HG03565 (cell line): Measurements from ENCODE around the gene CDC42EP4.
"Not testable (repeated sequence)": the region's sequence is repeated elsewhere in the genome, so short reads cannot be mapped to it uniquely, and the experiment has no call there.

ENCODE experiments used
- ATAC-seq: cut with Tn5 transposase; IDR thresholded peaks from one replicate; pipeline ENCODE4 v1.9.1; 2021; ENCODE audit warnings: mild to moderate bottlenecking, moderate library complexity; ENCODE audit not compliant: unreplicated experiment

The CDC42EP4 gene

DNA sequence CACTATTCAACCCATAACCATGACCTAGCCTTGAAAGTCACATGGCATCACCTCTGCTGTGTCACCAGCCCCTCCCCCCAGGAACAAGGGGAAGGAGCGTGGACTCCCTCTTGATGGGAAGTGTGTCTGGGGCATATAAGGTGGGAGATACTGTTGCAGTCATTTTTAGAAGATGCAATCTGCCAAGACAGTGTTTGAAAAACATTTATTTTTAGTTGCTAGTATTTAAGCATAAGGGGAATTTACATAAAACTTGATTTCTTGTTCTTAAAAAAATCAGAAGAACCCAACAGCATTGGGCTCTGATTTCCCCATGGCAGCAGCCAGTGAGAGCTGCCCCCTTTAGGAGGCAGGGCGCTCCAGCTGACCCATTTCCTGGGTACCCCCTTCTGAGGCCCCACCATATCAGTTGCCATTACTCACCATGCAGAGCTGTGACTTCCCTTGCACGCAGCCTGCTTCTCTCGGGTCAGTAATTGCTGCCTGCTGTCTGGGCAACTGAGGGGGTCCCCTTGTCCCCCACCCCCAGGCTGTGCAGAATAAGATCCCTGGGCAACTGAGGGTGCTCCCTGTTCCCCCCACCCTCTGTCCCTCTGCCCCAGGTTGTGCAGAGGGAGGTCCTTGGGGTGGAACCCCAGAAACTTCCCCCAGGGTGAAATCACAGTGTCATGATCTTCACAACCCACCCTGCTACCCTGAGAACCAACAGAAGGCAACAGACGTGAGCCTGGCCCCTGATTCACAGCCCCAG, 11.8 kb upstream of the CDC42EP4 start:
- no peak for ATAC-seq

DNA sequence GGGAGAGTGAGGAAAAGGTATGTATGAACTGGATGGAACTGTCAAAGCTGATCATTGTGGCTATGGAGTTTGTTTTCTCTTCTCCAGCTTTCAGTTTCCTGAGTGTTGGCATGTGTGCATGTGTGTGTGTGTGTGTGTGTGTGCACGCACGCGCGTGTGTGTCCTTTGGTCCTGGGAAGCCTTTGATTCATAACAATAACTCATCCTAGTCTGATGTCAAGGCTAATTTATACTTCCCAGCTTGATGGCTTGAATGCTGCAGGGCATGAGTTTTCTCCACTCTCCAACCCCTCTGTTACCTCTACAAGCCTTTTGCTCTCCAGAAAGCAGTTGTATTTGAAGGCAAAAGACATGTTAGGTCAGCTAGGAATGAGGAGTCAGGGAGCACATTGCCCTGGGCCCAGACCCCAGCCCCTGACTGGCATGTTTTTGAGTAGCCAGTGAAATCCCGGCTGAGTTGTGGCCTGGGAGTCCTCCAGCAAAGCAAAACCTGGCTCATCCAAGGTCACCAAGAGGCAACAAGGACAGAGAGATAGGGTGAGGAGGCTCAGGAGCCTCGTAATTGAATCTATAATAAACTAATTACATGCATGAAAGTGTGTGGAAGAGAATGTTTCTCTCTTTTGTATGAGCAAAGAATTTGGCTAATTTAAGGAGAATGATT, 8.9 kb upstream of the CDC42EP4 start:
- ATAC-seq, result no peak

DNA sequence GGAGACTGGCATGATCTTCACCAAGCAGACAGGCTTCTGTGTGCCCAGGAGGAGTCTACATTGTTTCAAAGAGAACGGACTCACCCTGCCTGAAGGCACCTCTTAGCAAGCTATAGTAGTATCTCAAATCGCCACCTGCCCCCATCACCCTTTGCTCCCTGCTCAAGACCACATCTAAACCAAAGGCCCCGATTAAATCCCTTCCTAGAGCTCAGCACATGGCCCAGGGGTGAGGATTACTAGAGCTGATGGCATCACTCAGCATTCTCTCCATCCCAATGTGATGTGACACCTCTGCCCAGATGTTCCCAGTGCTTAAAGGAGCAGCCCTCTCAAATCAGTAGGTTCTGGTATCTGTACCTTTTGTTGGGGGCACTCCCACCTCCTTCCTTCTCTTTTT, 8.0 kb upstream of the CDC42EP4 start:
- ATAC-seq, result no peak

DNA sequence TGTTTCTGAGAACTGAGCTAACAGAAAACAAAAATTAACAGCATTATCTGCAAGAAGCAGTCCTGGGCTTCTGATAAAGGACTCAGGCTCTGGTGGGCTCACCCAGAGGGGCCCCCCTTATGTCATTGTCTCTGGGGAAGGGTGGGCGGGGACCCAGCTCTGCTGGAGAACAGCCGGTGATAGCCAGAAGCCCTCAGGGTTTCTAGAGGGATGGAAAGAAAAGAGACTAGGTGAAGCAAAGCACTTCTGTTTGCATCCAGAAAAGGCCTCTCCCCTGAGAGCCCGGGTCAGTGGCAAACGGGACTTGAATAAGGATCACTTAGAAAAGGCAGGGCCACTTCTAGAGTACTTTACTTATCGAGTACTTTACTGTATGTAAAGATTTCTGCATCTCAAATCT, 7.0 kb upstream of the CDC42EP4 start:
- no peak for ATAC-seq

DNA sequence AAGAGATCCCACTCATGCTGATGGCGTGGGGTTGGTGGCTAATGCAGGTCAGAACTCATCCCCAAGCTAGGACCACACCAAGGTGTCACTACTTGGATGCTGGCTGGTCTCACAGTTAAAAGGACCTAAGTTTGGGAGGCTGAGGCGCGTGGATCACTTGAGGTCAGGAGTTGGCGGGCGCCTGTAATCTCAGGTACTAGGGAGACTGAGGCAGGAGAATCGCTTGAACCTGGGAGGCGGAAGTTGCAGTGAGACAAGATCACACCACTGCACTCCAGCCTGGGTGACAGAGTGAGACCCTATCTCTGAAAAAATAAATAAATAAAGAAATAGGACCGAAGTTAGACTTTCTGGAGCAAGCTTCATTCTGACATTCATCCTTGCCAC, 6.6 kb upstream of the CDC42EP4 start:
- ATAC-seq, result no peak

DNA sequence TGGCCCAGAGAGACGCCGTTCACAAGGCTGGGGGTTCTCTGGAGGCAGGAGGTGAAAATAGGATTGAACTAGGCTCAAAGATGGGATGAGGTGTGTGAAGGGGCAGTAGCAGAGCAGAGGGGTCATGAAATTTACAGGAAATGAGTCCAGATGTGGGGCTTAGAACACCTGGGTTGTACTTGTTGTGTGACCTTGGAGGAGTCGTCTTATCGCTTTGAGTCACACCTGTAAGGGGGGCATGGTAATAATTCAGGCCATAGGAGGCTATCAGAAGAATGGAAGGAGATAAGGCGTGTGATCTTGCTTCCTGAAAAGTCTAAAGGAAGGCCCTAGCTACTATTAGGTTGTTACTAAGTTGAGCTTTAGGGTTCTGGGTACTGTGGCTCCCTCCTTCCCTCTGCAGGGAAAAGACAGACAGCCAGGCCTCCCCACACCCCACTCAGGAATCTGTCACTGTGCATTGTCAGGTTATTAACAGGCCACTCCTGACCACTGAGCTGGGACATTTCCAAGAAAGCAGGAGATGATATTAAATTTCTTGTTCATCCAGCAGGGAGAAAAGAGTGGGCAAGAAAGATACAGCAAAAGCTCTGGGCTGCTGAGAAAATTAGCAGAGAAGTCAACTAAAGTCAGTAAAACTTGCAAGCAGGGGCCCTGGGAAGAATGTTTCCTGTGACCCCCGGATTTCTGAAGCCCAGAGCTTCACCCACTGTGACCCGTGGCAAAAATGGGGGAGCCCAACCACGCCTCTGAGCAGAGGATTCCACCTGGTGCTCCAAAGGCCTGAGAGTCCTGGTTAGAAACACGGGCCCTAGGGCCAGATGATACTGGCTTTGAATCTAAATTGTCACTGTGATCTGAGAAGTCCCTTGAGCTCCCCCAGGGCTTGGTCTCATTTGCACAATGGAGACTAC, 6.0 kb upstream of the CDC42EP4 start:
- no peak for ATAC-seq

DNA sequence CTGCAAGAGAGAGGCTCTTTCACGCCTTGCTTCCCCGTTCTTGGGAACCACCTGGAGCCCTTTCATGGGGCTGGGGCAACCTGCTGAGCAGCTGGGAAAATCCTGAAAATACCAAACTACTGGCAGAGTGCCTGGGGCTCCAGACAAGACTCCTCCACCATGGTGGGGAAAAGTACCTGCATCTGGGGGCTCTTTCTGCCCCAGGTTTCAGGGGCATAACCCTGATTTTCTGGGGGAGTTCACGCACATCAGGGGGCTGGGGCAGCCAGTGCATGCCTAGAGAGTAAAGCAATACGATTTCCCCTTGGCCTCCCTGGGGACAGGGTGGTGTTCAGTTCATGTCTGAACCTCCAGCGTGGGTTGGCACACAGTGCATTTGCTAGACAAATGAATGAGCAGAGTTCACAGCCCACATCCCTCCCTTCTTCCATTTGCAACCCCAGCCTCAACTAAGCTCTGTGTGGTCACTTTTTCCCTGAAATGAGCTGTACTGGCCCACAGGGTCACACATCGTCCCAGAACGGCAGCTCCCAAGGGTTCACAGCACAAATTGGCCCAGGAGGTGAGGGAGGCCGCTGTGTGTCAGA, 5.2 kb upstream of the CDC42EP4 start:
- peak; percentile 68 for ATAC-seq

DNA sequence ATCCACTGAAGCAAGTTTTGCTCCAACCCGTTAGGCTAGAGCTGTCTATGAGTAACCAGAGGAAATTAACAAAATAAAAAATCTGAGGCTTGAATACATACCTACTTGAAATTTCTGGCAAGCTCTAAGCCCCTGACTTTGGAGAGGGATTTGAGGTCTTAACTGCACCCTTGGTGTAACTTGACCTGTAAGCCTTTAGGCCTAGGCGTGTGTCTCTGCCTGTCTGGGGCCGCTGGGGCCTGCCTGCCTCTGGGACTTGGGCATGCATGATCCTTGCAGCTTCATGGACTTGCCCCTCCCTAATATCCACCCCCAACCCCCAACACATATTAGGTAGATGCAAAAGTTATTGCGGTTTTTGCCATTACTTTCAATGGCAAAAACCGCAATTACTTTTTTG, 3.7 kb upstream of the CDC42EP4 start:
- no peak for ATAC-seq

DNA sequence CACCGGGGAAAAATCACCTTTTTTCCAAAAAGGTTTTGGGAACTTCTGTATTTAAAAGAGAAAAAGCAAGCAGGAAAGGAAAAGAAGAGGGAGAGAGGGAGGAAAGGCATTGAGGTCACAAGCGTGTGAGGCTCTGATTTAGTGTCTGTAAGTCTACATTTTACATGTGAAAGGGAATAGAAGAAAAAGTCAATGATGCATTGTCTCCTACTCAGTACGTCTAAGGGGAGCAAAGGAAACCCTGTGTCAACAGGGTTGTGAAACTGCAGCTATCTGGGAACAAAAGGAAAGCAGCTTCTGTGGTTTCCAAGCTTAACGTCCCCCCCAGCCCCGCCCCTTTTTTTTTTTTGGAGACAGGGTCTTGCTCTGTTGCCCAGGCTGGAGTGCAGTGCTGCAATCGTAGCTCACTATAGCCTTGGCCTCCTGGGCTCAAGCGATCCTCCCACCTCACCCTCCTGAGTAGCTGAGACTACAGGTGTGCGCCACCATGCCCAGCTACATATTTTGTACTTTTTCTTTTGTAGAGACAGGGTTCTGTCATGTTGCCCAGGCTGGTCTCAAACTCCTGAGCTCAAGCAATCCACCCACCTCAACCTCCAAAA, 1.8 kb upstream of the CDC42EP4 start:
- ATAC-seq, result no peak

DNA sequence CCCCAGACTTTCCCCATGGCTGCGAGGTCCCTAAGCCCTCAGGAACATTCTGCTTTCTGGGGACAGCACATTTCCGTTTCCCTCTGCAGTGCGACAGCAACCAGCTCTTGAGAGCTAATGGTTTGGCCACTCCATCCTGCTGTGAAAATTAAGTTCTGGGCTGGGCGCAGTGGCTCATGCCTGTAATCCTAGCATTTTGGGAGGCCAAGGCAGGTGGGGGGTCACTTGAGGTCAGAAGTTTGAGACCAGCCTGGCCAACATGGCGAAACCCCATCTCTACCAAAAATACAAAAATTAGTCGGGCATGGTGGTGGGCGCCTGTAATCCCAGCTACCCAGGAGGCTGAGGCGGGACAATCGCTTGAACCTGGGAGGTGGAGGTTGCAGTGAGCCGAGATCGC, 1.1 kb upstream of the CDC42EP4 start:
- not testable (repeated sequence) for ATAC-seq

DNA sequence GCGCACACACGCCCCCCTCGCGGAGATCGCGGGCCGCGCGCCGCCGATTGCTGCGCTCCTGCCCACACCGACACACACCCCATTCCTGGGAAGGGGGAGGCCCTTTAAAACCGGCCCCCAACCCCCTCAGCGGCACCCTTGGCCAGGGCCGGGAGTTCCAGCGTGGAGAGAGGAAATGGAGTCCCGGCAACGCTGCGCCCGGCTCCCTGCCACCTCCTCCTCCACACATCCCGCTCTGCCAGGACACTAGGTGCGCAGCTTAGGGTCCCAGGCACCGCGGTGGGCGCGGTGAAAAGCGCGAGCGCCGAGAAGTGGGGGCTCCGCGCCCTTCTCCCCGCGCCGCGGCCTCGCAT, 397 bp downstream of the CDC42EP4 start:
- peak; percentile 2 for ATAC-seq

DNA sequence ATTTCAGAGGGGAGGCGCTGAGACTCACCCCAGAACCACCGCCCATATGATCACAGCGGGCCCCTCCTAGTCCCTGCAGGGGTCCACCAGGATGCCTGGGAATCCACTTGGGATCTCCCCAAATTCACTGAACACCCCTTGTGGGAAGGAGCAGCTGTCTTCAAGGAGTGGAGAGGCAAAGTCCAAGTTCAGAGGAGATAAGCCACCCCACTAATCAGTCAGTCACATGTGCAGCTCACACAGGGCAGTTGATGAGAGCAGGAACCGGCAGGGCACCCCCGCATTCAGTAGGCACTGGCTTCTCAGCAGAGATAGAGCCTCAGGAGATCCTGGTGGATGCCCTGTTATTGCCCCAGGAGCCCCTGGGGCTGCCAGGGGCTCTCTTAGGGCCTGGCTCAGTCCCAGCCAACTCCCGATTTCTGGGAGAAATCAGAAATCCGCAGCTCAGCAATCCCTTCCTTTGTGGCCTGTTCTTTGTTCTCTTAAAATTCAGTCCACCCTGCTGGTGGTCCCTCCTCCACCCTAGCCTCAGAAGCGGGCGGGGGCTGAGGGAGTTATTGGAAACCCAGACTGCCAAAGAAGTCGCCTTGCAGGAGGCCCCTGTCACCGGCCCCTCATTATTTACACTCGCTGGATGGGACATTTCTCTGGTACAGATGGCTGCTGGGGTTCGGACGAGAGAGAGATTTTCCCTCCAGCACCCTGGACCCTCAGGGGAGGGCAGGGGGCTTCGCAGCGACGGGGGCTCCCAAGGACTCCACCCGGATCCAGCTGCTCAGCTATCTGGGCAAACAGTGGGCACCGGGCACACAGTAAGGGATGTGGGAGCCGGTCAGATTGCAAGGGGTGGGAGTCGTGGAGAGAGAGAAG, 1.8 kb downstream of the CDC42EP4 start:
- ATAC-seq, result no peak

DNA sequence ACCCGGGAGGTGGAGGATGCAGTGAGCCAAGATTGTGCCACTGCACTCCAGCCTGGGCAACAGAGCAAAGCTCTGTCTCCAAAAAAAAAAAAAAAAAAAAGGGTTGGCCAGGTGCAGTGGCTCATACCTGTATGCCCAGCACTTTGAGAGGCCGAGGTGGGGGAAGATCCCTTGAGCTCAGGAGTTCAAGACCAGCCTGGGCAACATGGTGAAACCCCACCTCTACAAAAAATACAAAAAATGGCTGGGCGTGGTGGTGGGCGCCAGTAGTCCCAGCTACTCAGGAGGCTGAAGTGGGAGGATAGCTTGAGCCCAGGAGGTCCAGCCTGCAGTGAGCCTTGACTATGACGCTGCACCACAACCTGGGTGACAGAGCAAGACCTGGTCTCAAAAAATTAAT, 2.8 kb downstream of the CDC42EP4 start:
- not testable (repeated sequence) for ATAC-seq

DNA sequence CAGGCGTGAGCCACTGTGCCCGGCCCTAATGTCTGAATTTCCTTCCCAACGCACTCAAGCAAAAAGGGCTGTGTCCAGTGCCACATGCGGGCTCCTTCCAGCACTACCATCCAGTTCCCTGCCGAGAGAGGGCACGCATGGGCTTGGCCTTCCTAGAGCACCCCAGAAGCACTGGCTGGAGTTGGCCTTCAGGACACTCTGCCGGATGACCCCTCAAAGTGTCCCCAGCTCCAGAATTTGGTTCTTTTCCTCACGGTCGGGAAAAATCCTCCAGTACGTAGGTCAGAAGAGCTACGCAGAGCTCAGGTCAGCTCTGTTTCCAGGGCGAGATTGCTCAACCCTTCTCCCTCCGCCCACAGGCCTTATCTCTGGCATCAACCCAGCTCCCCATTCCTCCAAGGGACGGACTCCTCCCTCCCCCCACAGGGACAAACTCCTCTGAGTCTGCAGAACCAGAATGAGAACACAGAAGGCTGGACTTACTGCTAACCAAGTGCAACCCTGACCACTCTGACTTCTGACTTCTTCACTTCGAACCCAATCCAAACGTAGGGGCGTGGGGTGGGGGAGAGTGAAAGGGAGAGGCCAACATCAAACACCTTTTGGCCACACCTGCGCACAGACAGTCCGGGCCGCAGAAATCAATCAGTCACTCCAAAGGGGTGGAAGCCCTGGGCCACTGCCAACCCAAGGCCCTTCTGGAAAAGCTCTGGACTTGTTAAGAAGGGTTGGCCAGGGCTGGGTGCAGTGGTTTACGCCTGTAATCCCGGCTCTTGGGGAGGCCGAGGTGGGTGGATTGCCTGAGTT, 3.6 kb downstream of the CDC42EP4 start:
- ATAC-seq, result no peak

DNA sequence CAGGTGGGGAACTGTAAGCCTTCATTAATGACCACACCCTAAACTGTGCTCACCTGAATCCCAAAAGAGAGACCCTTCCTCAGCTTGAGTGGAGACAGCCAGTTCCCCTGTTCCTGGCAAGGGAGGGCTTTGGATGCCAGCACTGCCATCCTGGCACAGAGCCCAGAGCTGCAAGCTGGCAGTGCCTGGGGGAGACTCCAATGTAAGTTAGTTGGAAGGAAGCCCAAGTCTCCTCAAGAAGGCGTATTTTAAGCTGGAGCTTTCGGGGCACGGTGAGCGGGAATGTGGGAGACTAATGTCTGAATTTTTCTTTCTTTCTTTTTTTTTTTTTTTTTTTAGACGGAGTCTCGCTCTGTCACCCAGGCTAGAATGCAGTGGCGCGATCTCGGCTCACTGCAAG, 4.7 kb downstream of the CDC42EP4 start:
- no peak for ATAC-seq

DNA sequence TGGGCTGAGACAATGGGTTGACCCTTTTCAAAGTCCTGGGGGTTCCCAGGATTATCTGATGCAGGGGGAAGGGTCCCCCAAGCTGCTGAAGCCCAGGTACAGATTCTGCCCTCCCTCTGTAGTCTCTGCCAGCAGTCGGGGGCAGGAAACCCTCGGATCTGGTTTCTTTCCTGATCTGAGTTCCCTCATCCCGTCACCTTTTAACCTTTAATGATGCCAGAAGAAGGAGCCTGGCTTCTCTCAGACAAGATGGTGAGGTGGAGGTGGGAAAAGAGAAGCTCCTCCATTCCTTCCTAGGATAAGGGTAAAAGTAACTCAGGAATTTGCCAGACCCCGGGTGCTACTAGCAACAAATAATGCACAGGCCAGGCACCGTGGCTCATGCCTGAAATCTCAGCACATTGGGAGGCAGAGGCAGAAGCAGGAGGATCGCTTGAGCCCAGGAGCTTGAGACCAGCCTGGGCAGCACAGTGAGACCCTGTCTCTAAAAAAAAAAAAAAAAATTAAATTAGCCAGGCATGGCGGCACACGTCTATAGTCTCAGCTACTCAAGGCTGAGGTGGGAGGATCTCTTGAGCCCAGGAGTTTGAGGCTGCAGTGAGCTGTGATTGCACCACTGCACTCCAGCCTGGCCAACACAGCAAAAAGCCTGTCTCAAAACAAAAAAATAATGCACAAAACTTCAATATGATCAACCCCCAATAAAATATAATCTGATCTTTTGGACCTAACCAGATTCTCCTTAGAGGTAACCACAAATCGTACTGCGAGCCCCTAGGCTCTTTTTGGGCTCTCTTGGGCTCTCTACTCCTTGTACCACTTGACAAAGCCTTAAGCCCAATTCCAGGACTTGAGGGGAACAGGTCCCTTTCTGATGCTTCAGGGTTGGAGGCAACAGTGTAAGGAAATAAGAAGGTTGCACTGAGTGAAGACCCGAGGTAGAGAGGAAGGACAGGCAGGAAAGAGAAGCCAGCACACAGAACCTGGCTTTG, 5.7 kb downstream of the CDC42EP4 start:
- no peak for ATAC-seq

DNA sequence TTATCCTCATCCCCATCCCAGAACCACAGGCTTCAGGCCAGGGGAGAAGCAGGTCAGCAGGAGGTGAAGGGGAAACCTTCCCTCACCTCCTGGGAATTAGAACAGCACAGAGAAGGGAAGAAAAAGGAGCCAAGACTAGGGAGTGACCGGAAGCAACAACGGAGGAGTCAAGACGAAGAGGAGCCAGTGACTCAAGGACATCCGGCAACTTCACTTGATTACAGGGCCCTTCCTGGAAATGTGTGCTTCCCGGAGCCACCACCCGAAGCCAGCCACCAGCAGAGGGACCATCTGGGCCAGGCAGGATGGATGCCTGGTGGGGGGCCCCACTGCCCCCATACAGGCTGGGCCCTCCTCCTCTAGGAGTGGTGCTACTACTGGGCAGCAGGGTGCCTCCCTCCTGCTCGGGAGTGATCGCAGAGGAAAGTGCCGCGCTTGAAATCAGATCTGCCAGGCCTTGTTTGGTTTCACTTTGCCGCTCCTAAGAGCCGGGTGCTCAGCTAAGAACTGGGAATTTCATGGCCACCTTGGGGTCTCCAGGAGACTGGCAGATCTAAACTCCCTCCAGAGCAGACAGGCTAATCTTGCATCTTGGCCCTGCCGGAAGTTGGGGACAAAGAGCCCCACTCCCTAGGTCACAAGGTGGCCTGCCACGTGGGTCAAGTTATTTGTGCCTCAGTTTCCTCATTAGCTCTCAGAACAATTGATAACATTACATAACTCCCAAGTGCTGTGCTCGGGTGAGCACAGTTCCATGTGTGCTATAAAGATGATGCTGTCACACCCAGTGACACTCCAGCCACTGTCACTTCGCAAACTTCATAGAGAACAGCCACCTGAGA, 6.6 kb downstream of the CDC42EP4 start:
- no peak for ATAC-seq
